22Rv1 (cell line): ENCODE data around the gene DEAF1.

Experiments
- H3K27ac ChIP-seq: fragments of 450-650 bp; 2 replicates; pipeline ENCODE4 v1.5.1; 2017
- ZFX ChIP-seq: fragments of 450-650 bp; IDR thresholded peaks from 2 replicates; pipeline ENCODE4 v1.6.1; 2017; ENCODE audit warnings: antibody characterized with exemption, borderline replicate concordance
- TF ChIP-seq, protein P1 (sequence below): fragments of 450-650 bp; IDR thresholded peaks from 2 replicates; pipeline ENCODE4 v1.5.1; 2017; ENCODE audit warnings: mild to moderate bottlenecking

The DEAF1 gene

DNA sequence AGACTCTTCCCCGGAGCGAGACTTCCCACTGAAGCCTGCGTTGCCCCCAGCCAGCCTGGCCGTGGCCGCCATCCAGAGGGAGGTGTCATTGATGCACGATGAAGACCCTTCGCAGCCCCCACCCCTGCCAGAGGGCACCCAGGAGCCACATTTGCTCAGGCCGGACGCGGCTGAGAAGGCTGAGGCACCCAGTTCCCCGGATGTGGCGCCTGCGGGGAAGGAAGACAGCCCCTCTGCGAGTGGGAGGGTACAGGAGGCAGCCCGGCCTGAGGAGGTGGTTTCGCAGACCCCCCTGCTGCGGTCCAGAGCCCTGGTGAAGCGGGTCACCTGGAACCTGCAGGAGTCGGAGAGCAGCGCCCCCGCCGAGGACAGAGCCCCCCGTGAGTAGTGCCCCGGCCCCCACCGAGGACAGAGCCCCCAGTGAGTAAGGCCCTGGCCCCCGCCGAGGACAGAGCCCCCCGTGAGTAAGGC lies 85.6 kb downstream of the DEAF1 start:
- no peak for TF ChIP-seq ZFX
- TF ChIP-seq, protein P1, sequence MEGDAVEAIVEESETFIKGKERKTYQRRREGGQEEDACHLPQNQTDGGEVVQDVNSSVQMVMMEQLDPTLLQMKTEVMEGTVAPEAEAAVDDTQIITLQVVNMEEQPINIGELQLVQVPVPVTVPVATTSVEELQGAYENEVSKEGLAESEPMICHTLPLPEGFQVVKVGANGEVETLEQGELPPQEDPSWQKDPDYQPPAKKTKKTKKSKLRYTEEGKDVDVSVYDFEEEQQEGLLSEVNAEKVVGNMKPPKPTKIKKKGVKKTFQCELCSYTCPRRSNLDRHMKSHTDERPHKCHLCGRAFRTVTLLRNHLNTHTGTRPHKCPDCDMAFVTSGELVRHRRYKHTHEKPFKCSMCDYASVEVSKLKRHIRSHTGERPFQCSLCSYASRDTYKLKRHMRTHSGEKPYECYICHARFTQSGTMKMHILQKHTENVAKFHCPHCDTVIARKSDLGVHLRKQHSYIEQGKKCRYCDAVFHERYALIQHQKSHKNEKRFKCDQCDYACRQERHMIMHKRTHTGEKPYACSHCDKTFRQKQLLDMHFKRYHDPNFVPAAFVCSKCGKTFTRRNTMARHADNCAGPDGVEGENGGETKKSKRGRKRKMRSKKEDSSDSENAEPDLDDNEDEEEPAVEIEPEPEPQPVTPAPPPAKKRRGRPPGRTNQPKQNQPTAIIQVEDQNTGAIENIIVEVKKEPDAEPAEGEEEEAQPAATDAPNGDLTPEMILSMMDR, result no peak
- H3K27ac ChIP-seq, result no peak overlapping the region

DNA sequence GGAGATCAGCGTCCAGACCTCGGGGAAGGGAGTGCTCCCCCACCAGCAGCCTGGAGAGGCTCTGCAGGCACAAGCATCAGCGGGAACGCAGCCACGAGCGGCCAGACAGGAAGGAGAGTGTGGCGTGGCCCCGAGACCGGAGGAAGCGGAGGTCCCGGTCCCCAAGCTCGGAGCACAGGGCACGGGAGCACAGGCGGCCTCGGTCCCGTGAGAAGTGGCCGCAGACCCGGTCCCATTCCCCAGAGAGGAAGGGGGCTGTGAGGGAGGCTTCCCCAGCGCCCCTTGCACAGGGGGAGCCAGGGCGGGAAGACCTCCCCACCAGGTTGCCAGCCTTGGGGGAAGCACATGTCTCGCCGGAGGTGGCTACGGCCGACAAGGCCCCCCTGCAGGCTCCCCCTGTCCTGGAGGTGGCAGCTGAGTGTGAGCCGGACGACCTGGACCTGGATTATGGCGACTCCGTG lies 86.2 kb downstream of the DEAF1 start:
- no peak overlapping the region for H3K27ac ChIP-seq
- TF ChIP-seq, protein P1, result no peak

DNA sequence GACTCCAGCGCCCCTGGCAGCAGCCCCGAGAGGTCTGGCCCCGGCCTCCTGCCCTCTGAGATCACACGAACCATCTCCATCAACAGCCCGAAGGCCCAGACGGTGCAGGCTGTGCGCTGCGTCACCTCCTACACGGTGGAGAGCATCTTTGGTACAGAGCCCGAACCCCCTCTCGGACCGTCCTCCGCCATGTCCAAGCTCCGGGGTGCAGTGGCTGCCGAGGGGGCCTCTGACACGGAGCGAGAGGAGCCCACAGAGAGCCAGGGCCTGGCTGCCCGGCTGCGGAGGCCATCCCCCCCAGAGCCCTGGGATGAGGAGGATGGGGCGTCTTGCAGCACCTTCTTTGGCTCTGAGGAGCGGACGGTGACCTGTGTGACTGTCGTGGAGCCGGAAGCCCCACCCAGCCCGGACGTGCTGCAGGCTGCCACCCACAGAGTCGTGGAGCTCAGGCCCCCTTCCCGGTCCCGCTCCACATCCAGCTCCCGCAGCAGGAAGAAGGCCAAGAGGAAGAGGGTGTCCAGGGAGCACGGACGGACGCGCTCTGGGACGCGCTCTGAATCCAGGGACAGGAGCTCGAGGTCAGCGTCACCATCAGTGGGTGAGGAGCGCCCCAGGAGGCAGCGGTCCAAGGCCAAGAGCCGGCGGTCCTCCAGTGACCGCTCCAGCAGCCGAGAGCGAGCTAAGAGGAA lies 86.9 kb downstream of the DEAF1 start:
- TF ChIP-seq, protein P1, result no peak
- TF ChIP-seq ZFX, result no peak
- H3K27ac ChIP-seq, result no peak overlapping the region

DNA sequence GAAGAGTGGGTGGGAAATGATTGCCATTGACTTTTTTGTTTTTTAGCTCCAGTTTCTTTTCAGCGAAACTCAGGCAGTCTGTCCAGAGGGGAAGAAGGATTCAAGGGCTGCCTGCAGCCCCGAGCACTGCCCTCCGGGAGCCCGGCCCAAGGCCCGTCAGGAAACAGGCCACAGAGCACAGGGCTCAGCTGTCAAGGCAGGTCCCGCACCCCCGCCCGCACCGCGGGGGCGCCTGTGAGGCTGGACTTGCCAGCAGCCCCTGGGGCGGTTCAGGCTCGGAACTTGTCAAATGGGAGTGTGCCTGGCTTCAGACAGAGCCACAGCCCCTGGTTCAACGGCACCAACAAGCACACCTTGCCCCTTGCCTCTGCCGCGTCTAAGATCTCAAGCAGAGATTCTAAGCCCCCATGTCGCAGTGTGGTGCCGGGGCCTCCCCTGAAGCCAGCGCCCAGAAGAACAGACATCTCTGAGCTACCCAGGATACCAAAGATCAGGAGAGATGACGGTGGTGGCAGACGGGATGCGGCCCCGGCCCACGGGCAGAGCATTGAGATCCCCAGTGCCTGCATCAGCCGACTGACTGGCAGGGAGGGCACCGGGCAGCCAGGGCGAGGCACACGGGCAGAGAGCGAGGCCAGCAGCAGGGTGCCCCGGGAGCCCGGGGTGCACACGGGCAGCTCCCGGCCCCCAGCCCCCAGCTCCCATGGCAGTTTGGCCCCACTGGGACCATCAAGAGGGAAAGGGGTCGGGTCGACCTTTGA lies 87.8 kb downstream of the DEAF1 start:
- TF ChIP-seq, protein P1, result no peak
- no peak for TF ChIP-seq ZFX
- 0 out of 2 replicates have a peak overlapping the region, but pooled peaks have one; percentile 17 for H3K27ac ChIP-seq

DNA sequence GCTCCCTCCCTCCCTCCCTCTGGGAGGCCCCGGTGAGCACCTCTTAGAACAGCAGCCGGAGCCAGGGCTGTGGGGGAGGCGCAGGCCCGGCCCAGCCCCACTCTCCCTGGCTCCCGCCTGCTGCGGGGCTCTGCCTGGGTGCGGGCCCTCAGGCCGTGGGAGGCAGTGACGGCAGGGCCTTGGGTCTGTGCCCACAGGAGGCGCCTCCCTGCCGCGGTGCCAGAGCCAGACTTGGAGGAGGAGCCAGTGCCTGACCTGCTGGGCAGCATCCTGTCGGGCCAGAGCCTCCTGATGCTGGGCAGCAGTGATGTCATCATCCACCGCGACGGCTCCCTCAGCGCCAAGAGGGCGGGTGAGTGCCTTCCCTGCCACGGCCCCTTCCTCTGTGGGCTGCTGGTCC lies 88.8 kb downstream of the DEAF1 start:
- H3K27ac ChIP-seq, result 0 out of 2 replicates have a peak overlapping the region, but pooled peaks have one; percentile 17
- TF ChIP-seq, protein P1, result no peak
- no peak for TF ChIP-seq ZFX

DNA sequence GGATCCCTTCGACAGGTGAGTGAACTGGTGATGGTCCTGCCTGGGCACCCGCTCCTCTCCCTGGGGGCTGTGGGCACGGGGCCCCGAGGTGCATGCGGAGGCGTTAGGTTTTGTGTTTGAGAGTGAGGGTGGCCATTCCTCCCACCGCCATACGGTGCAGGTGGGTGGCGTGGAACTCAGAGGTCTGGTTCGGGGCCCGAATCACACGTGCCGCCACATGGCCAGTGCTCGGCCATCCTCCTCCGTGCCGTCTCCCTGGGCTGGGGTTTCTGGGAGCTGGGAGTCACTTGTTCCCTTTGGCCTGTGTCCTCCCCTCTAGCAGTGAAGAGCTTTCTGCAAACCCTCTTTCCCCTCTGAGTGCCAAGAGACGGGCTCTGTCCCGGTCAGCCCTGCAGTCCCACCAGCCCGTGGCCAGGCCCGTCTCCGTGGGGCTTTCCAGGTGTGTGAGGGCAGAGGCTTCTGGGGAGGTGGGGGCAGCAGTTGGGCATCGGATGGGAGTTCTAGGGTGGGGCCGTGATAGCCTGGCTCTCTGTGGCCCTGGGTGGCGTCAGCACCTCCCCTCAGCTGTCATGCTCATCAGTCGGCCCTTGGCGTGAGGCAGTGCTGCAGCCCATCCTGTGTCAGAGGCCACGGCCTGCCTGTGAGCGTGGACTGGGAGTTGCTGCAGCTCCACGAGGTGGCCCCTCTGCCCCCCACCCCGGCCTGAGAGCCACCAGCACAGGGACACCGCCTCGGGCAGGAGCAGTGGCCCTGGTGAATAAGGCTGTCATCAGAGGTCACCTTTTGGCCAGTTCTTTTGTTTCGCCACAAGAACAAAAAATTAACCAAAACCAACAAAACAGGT lies 89.5 kb downstream of the DEAF1 start:
- TF ChIP-seq, protein P1, result no peak
- TF ChIP-seq ZFX, result no peak
- 0 out of 2 replicates have a peak overlapping the region, but pooled peaks have one; percentile 17 for H3K27ac ChIP-seq
